Measurements from ENCODE around the gene SLC9A9.

SLC9A9 gene

DNA sequence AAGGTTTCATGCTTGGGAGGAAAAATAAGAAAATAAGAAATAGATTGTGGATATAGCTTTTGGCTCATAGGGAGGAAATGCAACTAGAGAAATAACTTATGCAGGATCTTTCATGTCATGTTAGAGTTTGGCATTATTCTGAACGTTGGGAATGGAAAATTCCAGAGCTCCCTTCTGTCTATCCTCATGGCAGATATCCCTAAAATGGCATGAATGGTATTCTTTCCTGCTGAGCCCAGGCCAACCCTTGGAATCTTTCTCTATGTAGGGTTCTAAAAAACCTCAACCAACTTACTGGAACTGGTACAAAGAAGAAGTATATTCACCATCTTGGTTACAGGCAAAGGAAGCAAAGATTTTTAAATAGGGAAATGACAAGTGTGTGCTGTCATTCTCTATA is 516.2 kb downstream of the SLC9A9 start:
- no peak for DNase-seq (ENCODE audit: low read depth in 2 of 2, low spot score in 1 of 2)

DNA sequence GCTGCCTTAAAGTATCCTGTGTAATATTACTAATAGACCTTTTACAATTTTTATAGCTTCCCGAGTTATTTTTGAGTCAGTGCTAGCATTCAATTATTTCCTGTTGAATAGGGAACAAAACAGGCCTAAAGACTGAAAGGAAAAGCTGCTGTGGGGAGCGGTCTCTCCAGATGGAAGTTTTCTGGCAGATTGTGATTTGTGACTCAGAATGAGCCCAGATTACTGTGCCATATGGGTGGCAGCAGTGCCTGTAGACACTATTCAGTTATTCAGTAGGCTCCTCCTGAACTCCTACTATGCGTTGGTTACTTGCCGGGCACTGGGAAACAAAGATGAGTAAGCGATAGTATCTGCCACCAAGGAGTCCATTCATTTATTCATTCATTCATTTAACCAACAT is 516.9 kb downstream of the SLC9A9 start:
- no peak for DNase-seq (ENCODE audit: low read depth in 2 of 2, low spot score in 1 of 2)

DNA sequence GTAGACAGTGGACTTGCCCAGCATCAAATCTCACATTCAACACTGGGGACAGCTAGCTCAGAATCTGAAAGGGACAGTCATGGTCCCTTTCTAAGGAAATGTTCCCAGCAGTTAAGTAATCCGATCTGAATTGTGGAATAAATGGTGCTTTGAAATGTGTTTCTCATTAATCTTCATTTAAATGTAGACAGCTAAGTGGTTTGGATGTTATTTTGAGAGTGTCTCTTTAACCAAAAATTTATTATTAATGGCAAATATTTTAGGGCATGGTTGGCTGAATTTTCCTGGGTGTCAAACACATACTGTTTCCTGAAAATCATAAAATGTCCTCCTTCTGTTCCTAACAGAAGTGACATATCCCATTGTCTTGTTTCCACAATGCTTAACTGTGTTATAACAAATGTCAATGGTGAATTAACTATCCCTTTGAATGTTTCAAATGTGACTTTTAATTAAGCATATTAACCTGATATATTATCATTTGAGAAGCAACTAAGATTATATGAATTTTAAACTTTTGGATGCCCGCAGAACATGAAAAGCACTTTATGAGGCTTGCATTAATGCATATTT is 517.9 kb downstream of the SLC9A9 start:
- DNase-seq (ENCODE audit: low read depth in 2 of 2, low spot score in 1 of 2), result no peak

DNA sequence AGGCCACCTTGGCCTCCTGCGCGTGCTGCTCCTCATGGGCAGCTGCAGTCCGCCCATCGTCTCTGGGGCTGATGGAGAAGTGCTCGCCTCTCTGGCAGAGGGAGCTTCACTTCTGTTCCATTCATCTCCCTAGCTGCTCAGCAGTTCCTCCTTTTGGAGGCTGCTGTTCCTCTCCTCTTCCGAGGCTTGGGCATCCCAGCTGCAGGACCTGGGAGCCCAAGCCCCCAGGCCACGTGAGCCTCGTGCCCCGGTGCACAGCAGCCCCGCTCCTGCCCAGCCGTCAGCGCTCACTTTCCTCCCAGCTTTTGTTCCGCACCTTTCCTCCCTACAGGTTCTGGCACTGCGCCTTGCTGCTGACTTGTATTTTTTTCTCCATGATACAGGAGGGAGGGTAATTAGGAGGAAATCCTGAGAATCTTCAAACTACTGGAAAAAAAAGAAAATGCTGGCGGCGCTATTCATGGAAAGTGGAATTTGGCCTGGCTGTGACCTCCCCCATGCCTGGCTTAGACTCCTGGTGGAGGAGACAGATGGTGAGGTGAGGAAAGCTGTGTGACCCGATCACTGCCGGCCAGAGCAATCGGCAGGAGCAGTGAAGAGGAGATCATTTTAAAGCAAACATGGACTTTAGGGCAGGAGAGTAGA is 518.6 kb downstream of the SLC9A9 start:
- DNase-seq (ENCODE audit: low read depth in 2 of 2, low spot score in 1 of 2), result no peak

DNA sequence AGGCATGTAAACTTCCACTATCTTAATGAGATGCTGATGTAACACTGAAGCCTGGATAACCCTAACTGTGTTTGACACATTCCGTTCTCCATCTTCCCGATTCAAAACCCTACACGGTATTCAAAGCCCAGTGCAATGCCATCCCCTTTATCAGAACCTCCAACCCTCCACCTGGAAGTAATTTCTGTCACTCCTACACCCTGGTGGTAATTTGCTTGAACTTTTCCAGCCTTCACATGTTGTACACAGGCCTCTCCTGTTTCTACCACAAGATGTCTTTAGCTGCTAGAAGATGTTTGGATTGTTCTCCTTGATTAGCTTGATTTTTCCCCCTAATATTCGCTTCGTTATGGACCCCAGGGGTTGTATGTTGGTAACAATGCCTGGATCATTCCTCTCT is 519.8 kb downstream of the SLC9A9 start:
- DNase-seq (ENCODE audit: low read depth in 2 of 2, low spot score in 1 of 2), result no peak

DNA sequence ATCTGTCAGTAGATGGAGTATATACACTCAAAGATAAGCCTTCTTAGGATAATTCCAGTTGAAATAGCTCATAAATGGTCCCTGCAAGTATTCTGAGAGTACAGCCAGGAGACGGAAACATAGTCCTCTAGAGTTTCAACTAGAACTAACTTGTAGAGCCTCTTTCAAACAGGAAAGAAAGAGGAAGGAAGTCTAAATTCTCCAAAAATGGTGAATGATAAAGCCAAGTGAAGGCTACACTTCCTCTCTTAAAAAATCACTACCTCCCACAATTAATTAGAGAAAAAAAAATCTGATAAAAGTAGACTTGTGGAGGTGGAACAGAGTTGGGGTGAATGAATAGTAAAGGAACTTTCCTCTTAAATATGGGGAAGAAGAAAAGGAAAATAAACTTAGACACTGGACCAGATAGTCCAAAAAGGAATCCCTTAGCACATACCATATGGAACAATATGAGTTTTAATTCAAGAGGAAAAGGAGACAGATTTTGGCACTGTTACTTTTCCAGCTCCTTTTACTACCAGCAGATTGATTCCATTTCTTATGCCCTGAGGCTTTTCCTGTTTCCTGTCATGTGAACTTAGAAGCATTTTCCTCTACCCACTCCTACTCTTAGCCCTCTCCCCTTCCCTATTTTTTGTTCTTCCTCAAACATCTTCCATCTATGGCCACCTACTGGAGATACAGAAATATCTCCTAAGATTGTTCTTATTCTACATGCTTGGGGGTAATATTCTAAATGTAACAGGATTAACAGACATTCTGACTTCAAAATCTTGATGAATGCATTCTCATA is 521.1 kb downstream of the SLC9A9 start:
- DNase-seq (ENCODE audit: low read depth in 2 of 2, low spot score in 1 of 2), result no peak

DNA sequence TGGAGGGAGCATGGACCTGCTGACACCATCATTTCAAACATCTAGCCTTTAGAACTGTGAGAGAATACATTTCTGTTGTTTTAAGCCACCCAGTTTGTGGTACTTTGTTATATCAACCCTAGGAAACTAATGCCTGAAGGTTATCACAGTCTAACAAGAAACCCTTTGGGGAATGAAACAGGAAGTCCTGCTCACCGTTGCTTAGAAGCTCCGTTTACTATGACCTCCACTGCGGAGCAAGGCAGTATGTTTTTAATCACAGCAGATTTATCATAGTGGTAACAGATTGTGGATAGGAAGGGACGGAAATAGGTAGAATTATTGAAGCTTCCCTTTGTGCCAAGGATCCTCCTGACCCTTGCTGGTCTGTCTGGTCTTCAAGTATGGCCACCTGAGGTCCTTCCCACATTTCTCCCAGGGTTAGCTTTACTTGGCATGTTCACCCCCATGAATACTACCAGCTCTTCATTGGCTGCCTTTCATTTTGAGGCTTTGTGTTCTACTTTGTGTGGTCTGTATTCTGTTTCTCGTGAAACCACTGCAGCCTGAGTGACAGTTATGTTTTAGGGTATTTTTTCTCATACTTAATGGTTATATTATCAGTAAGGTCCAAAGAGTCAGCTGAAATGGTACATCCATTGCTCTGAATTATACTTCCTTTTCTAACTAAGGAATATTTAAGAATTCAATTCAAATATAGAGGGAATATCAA is 527.1 kb downstream of the SLC9A9 start:
- no peak for DNase-seq (ENCODE audit: low read depth in 2 of 2, low spot score in 1 of 2)

DNA sequence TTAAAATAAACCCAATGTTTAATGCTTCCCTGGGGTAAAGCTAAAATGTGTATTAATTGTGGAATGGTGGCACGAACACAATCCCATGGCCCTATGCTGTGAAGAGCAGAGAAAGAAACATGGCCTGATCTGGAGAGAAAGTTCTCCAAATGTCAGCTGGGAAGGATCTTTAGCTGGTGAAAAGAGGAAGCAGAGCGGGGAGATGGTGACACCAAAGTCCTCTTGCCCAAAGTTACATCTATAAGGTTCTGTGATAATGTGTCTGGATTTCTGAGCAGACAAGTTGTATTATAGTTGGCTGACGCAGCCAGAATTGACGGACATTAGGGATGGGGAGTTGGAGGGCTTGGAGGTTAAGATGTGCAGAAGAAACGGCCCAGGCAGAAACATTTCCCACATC is 532.5 kb downstream of the SLC9A9 start:
- DNase-seq (ENCODE audit: low read depth in 2 of 2, low spot score in 1 of 2), result no peak

DNA sequence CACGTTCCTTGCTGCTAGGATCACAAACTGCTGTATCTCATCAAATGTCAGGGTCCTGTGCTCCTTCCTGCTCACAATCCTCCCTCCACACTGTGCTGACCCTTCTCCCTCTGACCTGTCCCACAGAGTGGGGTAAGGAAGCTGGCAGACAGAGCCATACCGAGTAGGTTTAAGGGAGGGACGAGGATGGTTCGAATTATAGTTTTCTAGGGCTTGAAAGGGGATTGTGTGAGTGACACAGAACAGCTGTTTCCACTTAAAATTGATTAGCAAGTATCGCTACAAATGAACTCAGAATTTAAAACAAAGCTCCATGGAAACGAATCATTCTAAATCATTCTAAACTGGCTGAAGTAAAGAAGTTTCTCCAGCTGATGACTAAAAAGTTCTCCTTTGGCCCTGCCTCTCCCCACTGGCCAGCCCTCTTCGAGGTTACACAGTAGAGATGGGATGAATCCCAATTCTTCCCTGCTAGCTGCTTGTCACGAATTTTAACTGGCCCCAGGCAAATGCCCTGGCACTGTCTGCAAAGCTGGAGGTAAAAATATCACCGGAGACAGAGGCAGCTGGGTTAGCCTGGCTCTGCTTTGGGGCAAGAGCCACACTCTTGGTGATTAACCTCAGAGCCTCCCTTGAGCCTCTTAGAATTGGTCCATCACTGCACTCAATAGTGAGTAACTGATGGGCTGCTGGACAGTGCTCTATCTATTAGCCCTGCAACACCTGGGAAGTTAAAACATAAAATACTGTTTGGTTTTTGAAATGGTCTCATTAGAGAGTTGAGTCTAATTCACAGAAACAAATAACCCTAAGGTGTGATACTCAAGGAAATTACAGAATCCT is 533.8 kb downstream of the SLC9A9 start:
- no peak for DNase-seq (ENCODE audit: low read depth in 2 of 2, low spot score in 1 of 2)

DNA sequence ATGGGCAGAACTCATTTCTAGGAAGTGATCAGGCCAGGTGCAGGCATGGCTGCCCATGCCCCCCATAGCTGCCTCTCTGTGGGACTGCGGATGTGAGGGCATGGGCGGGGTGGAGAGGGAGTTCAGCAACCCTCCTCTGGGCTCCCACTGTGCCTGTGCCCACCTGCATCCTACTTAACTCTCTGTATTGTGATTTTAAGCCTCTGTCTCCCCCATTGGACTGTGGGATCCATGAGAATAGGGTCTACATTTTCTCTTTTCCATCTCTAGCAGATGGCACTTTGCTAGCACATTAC is 534.4 kb downstream of the SLC9A9 start:
- no peak for DNase-seq (ENCODE audit: low read depth in 2 of 2, low spot score in 1 of 2)

DNA sequence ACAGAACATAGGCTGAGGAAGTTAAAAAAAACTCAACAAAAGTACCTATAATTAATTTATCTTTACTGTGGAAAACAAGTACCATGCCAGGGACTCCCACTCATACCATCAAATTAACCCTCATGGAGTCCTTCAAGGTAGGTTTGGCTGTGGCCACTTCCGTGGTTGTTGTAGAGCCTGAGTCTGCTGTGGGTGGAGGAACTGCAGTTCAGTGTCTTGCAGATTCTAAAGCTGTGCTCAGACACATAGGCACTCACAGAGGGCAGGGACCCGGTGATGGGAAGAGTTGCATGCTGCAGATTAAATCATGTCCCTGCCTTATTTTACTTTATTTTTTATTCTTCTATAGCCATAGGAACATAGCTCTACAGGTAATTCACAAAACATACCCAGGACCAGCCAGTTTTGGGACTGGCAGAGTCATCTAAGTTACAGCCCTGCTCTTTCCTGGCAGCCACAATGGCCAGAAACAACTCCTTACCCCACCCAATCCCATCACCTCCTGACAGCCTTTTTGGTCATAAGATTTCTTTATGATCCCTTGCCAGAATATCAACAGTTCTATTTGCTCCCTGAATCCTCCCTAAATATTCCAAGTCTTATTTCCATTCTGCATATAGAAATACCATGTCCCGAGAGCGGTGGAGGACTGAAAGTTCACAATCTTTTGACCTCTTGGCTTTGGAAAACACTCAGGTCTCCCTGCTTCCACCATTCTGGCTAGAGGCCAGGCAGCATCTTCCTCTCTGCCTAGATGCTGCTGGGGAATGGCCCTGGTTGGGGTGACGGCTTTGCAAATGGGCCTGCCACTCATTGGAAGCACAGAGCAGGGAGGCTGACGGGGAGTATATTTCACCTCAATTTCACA is 535.0 kb downstream of the SLC9A9 start:
- DNase-seq (ENCODE audit: low read depth in 2 of 2, low spot score in 1 of 2), result no peak

DNA sequence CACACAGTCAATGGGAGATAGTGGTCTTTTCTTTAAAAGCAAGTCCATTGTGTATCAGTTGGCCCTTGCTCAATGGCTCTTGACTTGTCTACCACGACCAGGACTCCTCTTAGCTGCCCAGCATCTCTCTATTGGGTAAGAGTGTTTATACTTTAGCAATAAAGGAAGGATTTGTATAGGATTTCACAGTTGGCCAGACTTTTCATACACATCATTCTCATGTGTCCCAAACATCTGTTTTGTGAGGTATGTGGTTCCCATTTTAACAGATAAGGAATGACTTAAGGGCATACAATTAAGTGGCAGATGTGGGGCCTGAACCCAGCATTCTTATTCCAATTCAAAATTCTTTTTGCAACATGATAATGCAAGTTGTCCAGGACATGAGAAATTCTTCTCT is 537.2 kb downstream of the SLC9A9 start:
- no peak for DNase-seq (ENCODE audit: low read depth in 2 of 2, low spot score in 1 of 2)

DNA sequence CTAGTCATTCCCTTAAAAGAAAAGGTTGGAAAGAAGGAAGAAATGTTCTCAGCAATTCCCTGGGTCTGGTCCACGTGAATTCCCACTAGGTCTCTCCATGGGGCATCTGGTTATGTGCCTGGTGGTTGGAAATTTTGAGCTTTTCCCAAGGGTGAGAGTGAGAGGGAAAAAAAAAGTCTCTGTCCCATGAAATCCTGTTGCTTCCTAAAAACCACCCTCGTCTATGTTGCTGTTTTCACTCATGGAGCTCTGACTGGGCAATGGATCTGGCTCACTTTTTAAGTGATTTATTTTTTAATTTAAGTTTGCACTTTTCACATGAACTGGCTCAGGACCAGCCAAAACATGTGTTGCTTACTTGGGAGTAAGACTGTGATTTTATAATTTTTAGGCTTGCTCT is 538.6 kb downstream of the SLC9A9 start:
- DNase-seq (ENCODE audit: low read depth in 2 of 2, low spot score in 1 of 2), result no peak

DNA sequence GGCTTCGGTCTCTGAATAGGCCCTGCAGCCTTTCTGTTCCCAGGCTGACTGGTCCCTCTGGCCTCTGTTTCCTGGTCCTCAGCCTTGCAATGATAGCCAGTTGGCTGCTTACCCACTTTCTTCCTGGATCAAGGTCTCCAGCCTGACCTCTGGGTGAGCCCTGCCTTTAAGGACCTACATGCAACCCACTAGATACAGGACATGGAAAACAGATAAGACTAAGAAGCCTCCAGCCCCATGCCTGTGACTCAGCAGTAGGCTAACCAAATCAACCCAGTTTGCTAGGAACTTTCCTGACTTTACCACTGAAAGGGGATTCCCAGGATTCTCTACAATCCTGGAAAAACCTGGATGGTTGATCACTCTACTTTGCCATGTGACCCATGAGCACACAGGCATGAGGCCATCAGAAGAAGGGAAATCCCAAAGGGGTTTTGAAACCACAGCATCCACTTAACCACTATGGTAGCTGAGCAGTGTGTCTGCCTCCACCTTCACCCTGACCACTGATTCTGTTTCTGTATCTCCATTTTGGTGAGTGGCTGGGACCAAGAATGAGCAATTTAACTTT is 540.6 kb downstream of the SLC9A9 start:
- DNase-seq (ENCODE audit: low read depth in 2 of 2, low spot score in 1 of 2), result no peak

DNA sequence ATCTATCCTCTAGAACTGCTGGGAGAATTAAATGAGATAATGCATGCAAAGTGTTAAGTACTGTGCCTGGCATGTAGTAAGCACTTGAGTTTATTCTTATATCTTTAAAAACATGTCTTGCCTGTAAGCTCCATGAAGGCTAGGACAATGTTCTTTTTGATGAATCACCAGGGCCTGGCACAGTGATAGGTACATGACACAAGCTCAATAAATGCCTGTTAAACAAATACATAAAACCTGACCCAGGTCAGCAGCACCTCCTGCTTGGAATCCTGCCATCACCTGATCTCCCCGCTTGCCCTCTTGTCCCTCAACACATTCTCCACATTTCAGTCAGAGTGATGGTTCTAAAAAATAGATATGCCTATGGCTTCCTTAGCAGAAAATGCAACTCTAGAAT is 541.9 kb downstream of the SLC9A9 start:
- DNase-seq (ENCODE audit: low read depth in 2 of 2, low spot score in 1 of 2), result no peak

DNA sequence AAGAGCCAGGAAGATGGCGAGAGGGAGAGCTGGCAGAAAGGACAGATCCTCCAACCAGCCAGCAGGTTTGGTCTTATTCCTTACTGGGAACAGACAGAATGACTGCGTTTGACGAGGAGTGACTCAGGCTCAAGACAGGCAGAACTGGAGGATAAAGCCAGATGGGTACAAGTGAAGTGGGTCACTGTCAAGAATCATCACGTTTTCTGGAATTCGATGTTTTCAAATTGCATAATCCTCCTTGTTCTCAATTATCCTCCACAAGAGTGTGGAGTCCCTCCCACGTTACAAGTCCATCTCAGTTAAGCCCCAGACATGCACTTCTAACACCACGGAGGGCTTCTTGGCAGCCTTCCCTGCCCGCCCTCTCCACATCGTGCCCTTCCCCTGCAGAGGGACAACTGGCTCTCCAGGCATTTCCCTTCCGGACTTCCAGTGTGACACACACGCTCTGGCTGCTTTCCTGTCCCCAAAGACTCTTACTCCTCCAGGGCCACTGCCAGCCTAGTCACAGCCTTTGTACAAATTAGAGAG is 545.6 kb downstream of the SLC9A9 start:
- DNase-seq (ENCODE audit: low read depth in 2 of 2, low spot score in 1 of 2), result no peak

DNA sequence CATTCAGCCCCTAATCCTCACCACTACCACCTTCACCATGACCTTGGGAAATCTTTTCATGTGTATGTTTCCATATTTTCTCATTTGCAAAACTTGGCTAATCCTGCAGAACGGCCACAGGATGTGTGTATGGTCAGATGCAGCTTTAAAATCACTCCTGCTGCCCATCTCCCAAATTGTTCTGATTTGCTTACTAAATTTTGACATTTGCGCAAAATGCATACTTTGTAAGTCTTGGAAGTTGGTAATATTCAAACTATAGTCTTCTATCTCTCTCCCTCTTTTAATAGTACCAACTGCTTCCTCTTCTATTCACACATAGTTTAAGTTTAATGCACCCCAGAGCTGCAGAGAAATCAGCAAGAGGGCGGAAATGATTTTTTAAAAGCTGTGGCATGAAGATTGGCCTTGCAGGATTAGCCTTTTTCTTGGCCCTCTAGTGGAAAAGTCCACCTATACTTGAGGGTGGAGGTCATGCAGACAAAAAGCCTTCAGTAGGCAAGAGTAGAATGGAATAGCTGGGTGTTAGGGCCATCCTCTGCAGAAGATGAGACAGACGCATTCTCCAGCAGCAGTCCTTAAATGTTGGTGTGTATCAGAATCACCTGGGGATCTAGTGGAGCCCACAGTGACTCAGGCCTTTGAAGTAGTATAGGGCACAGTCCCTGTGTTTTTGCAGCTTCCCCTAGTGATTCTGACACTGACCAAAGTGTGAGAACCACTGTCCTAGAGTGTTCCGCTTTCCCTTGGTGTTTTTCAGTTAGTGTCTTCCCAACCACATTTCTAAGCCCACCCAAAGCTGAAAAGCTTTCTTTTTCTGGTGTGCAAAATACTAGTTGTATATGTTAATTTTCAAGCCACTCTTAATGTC is 547.0 kb downstream of the SLC9A9 start:
- DNase-seq (ENCODE audit: low read depth in 2 of 2, low spot score in 1 of 2), result no peak

DNA sequence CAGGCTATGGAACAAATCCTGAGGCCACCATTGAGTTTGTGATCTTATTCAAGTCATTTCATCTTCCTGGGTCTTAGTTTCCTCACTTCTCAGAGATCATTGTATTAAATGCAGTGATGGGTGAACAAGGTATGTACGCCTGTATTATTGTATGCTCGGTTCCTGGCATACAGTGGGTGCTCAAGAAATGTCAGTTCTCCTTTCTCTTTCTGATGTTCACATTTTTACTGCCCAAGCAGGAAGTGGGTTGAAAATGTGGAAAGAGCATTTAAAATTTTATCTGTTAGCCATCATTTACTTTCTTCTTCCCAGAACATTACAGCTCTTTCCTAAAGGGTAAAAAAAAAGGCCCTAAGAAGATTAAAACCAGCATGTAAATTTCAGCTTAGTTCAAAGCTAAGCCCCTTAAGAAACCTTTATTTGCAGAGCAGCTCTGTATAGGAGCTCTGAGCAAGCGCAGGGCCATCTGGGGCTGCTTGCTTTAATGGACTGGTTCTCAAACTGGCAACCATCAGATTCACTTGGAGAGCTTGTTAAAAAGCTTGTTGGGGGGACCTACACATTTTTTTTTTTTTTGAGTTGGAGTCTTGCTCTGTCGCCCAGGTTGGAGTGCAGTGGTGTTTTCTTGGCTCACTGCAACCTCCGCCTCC is 549.3 kb downstream of the SLC9A9 start:
- no peak for DNase-seq (ENCODE audit: low read depth in 2 of 2, low spot score in 1 of 2)

All from stimulated activated CD8-positive, alpha-beta memory T cell treated with anti-CD3 and anti-CD28 coated beads, Interleukin-4, amount 100 ng/mL, for 1 hour (primary cell).